PC-3 (cell line): Measurements from ENCODE around the gene KRT1. TPM values are rescaled to one million over a fixed set of nuclear protein-coding genes. Genes with fewer than 3 reads are reported as not detected.

Experiments used
- ATAC-seq: fragments of 200-7000 bp; cut with Tn5 transposase; 2 replicates; pipeline ENCODE4 v1.9.1; 2020; ENCODE audit warnings: mild to moderate bottlenecking, moderate library complexity
- BruUV-seq: library from RNA; stranded (reverse); fragments of 400-500 nt; replicated peaks from 2 replicates; lab custom pipeline; 2021; lab: Mats Ljungman, UMichigan
- CTCF ChIA-PET: fragments of 300-600 bp; sonication (Branson Sonifier 250); formaldehyde crosslinking; loops from one replicate; lab custom pipeline; 2022; ENCODE audit warnings: antibody characterized with exemption; lab: Charles Lee
- POLR2A ChIA-PET: fragments of 300-600 bp; sonication (Branson Sonifier 250); formaldehyde crosslinking; loops from one replicate; lab custom pipeline; 2022; ENCODE audit warnings: antibody characterized with exemption; ENCODE audit not compliant: unreplicated experiment; lab: Charles Lee
- DNase-seq: peaks from one replicate; pipeline ENCODE4 v3.0.0-alpha.2; 2015
- H2AFZ ChIP-seq: fragments of 300-600 bp; sonication (generic); 2 replicates; pipeline ENCODE4 v1.6.0; 2016; ENCODE audit warnings: antibody characterized with exemption, low read length
- H3F3A ChIP-seq: fragments of 300-600 bp; sonication (generic); one replicate; pipeline ENCODE4 v1.6.0; 2017; ENCODE audit warnings: antibody characterized with exemption, low read length, control low read depth, mild to moderate bottlenecking; ENCODE audit not compliant: unreplicated experiment
- H3K27ac ChIP-seq: fragments of 300-600 bp; sonication (generic); 2 replicates; pipeline ENCODE4 v1.5.1; 2016; ENCODE audit warnings: mild to moderate bottlenecking, low read length
- H3K27me3 ChIP-seq: fragments of 300-600 bp; sonication (generic); 2 replicates; pipeline ENCODE4 v1.6.1; 2016; ENCODE audit warnings: low read length, mixed read lengths
- H3K36me3 ChIP-seq: fragments of 300-600 bp; sonication (generic); 2 replicates; pipeline ENCODE4 v1.6.1; 2016; ENCODE audit warnings: low read depth, mixed run types, low read length, mixed read lengths
- H3K4me1 ChIP-seq: fragments of 300-600 bp; sonication (generic); 2 replicates; pipeline ENCODE4 v1.5.1; 2016; ENCODE audit warnings: low read length; ENCODE audit not compliant: insufficient read depth
- H3K4me2 ChIP-seq: fragments of 300-600 bp; sonication (generic); 2 replicates; pipeline ENCODE4 v1.6.0; 2016; ENCODE audit warnings: low read length
- H3K4me3 ChIP-seq: fragments of 300-600 bp; sonication (generic); 2 replicates; pipeline ENCODE4 v1.5.1; 2016; ENCODE audit warnings: mild to moderate bottlenecking, low read length, mixed read lengths
- H3K79me2 ChIP-seq: fragments of 300-600 bp; sonication (generic); 2 replicates; pipeline ENCODE4 v1.6.1; 2017; ENCODE audit warnings: low read length, mixed read lengths
- H3K9ac ChIP-seq: fragments of 300-600 bp; sonication (generic); 2 replicates; pipeline ENCODE4 v1.6.0; 2016; ENCODE audit warnings: mild to moderate bottlenecking, low read length
- H3K9me2 ChIP-seq: fragments of 300-600 bp; sonication (generic); replicated peaks from 2 replicates; pipeline ENCODE4 v1.6.1; 2016; ENCODE audit warnings: mixed run types, low read length, mixed read lengths
- H3K9me3 ChIP-seq: fragments of 300-600 bp; sonication (generic); 2 replicates; pipeline ENCODE4 v1.6.1; 2016; ENCODE audit warnings: low read length, mixed read lengths
- H4K20me1 ChIP-seq: fragments of 300-600 bp; sonication (generic); 2 replicates; pipeline ENCODE4 v1.6.1; 2016; ENCODE audit warnings: low read length, mixed read lengths
- CTCF ChIP-seq: fragments of 300-600 bp; sonication (generic); conservative IDR thresholded peaks from 2 replicates; pipeline ENCODE4 v1.5.1; 2017; ENCODE audit warnings: antibody characterized with exemption, low read depth, mild to moderate bottlenecking, low read length
- EZH2 ChIP-seq: fragments of 300-600 bp; sonication (generic); IDR thresholded peaks from one replicate; pipeline ENCODE4 v1.6.1; 2017; ENCODE audit warnings: antibody characterized with exemption, mild to moderate bottlenecking, low read length; ENCODE audit not compliant: unreplicated experiment
- EZH2phosphoT487 ChIP-seq: fragments of 300-600 bp; sonication (generic); IDR thresholded peaks from 2 replicates; pipeline ENCODE4 v1.6.1; 2018; ENCODE audit warnings: mild to moderate bottlenecking, antibody characterized with exemption, low read length, borderline replicate concordance
- intact Hi-C: fragments of 100-400 bp; cut with micrococcal nuclease; formaldehyde crosslinking; loops from 2 replicates; pipeline ENCODE4 v1.9.0; 2023
- total RNA-seq: library from RNA; depleted of rRNA; stranded (reverse); fragments of >200 nt; gene quantifications from 2 replicates; pipeline ENCODE4 v1.2.3, GENCODE V29; 2014

KRT1 gene
- total RNA-seq, 1 experiment from 2014 or later = not detected

GRCh38 chr12:52689936-52690335, 9.7 kb upstream of the KRT1 start:
- H3F3A ChIP-seq = no peaks in the 10 kb centered on the region
- BruUV-seq = no TSS peak
- no peaks in the 10 kb centered on the region for H3K36me3 ChIP-seq
- no peak overlapping the region for H3K4me3 ChIP-seq
- H3K9me2 ChIP-seq = no peaks in the 10 kb centered on the region
- H3K27ac ChIP-seq = no peak overlapping the region
- intact Hi-C loops = no loop called here
- peaks cover 14% of the 10 kb centered on the region for H3K4me1 ChIP-seq
- ATAC-seq = no peak
- ChIA-PET CTCF (no interaction called here), POLR2A (no interaction called here)
- no peaks in the 10 kb centered on the region for H3K79me2 ChIP-seq
- H4K20me1 ChIP-seq = no peaks in the 10 kb centered on the region
- H3K9me3 ChIP-seq = no peaks in the 10 kb centered on the region
- H3K27me3 ChIP-seq = peaks cover 34% of the 10 kb centered on the region
- no peak for TF ChIP-seq EZH2
- no peak for TF ChIP-seq CTCF
- no peak for TF ChIP-seq EZH2phosphoT487
- H2AFZ ChIP-seq = no peak overlapping the region
- H3K9ac ChIP-seq = no peak overlapping the region
- no peak for DNase-seq
- H3K4me2 ChIP-seq = no peak overlapping the region

- intact Hi-C loops = no loop called here
- no peaks in the 10 kb centered on the region for H3K79me2 ChIP-seq
- H3K4me2 ChIP-seq = no peak overlapping the region
- ChIA-PET POLR2A (no interaction called here), CTCF (no interaction called here)
- H2AFZ ChIP-seq = no peak overlapping the region
- no peaks in the 10 kb centered on the region for H3K9me2 ChIP-seq
- H3K36me3 ChIP-seq = no peaks in the 10 kb centered on the region
- H3K4me1 ChIP-seq = peaks cover 14% of the 10 kb centered on the region
- H3K27ac ChIP-seq = no peak overlapping the region
- no peak overlapping the region for H3K9ac ChIP-seq
- H3K4me3 ChIP-seq = no peak overlapping the region
- no peaks in the 10 kb centered on the region for H3K9me3 ChIP-seq
- no peak for DNase-seq
- H3F3A ChIP-seq = no peaks in the 10 kb centered on the region
- H4K20me1 ChIP-seq = no peaks in the 10 kb centered on the region
- no TSS peak for BruUV-seq
- no peak for TF ChIP-seq CTCF
- no peak for TF ChIP-seq EZH2
- no peak for TF ChIP-seq EZH2phosphoT487
- peaks cover 39% of the 10 kb centered on the region for H3K27me3 ChIP-seq
- no peak for ATAC-seq
These were observed 9.0 kb upstream of the KRT1 start for GRCh38 chr12:52689239-52689638.

GRCh38 chr12:52688481-52688880, 8.3 kb upstream of the KRT1 start:
- BruUV-seq = no TSS peak
- Histone ChIP-seq H4K20me1 (no peaks in the 10 kb centered on the region), H3K9me3 (no peaks in the 10 kb centered on the region), H3K4me3 (no peak overlapping the region), H3K4me1 (peaks cover 14% of the 10 kb centered on the region), H3K27ac (no peak overlapping the region), H3K9ac (no peak overlapping the region), H3K9me2 (no peaks in the 10 kb centered on the region), H3K36me3 (no peaks in the 10 kb centered on the region), H3K4me2 (no peak overlapping the region), H3K27me3 (peaks cover 46% of the 10 kb centered on the region), H3F3A (no peaks in the 10 kb centered on the region), H2AFZ (no peak overlapping the region), H3K79me2 (no peaks in the 10 kb centered on the region)
- no peak for TF ChIP-seq EZH2phosphoT487
- DNase-seq (no peak), ATAC-seq (no peak)
- intact Hi-C loops = no loop called here
- POLR2A ChIA-PET = no interaction called here
- CTCF ChIA-PET = no interaction called here
